Activated T-helper 1 cell treated with anti-CD3 and anti-CD28 coated beads, Interleukin-12 subunit alpha, Interleukin-12 subunit beta, Interleukin-2, Interleukin-4 antibody, amounts not matched to agents 30 ng/mL and 10 ng/mL and 1 ng/mL, durations not matched to agents 14 hours and 24 hours and 36 hours (primary cell): ENCODE data around the gene SLC2A8. TPM values are rescaled to one million over a fixed set of nuclear protein-coding genes. Genes with fewer than 3 reads are reported as not detected.

ENCODE experiments used
- DNase-seq: peaks from one replicate; pipeline ENCODE4 v3.0.0; 2021; ENCODE audit warnings: low spot score
- H3K27ac Mint-ChIP-seq: one replicate; pipeline ENCODE4 v1.8.0; 2021; ENCODE audit warnings: mild to moderate bottlenecking, mixed read lengths
- H3K27me3 Mint-ChIP-seq: one replicate; pipeline ENCODE4 v1.8.0; 2022; ENCODE audit warnings: mild to moderate bottlenecking, moderate library complexity, mixed read lengths; ENCODE audit not compliant: insufficient read depth
- H3K36me3 Mint-ChIP-seq: one replicate; pipeline ENCODE4 v1.8.0; 2021; ENCODE audit warnings: low read depth, mixed read lengths
- H3K4me1 Mint-ChIP-seq: one replicate; pipeline ENCODE4 v1.8.0; 2021; ENCODE audit warnings: low read depth, mixed read lengths
- H3K4me3 Mint-ChIP-seq: one replicate; pipeline ENCODE4 v1.8.0; 2021; ENCODE audit warnings: mild to moderate bottlenecking, moderate library complexity, mixed read lengths
- H3K9me3 Mint-ChIP-seq: one replicate; pipeline ENCODE4 v1.8.0; 2021; ENCODE audit warnings: mixed read lengths
- intact Hi-C: fragments of 100-400 bp; cut with micrococcal nuclease; formaldehyde crosslinking; loops from one replicate; pipeline ENCODE4 v1.15.1; 2024
- total RNA-seq: library from RNA; stranded (reverse); gene quantifications from 2 replicates; pipeline ENCODE4 v1.2.3, GENCODE V29; 2022

SLC2A8 gene
- total RNA-seq, 1 donor from 2014 or later = 11.6 TPM

- Mint-ChIP-seq H3K27me3 (peaks cover 3% of the 10 kb centered on the region), H3K9me3 (no peaks in the 10 kb centered on the region), H3K4me1 (peaks cover 64% of the 10 kb centered on the region), H3K4me3 (peak overlapping the region; percentile 5), H3K27ac (peak overlapping the region; percentile 75), H3K36me3 (peaks cover 48% of the 10 kb centered on the region)
- intact Hi-C loops = loop anchor here (5.0 to 10.0 kb wide), 4 partner anchors 114 to 604 kb away; partner anchors contain the start of gene SH2D3C
- no peak for DNase-seq
Measured at GRCh38 chr9:127428348-127428747, 31.4 kb downstream of the SLC2A8 start.

- Mint-ChIP-seq H3K4me1 (peaks cover 44% of the 10 kb centered on the region), H3K36me3 (peaks cover 55% of the 10 kb centered on the region), H3K27me3 (no peaks in the 10 kb centered on the region), H3K27ac (peak overlapping the region; percentile 10), H3K9me3 (no peaks in the 10 kb centered on the region), H3K4me3 (no peak overlapping the region)
- DNase-seq = no peak
- intact Hi-C loops = no loop called here
Measured at GRCh38 chr9:127430415-127430814, 33.4 kb downstream of the SLC2A8 start.

DNA sequence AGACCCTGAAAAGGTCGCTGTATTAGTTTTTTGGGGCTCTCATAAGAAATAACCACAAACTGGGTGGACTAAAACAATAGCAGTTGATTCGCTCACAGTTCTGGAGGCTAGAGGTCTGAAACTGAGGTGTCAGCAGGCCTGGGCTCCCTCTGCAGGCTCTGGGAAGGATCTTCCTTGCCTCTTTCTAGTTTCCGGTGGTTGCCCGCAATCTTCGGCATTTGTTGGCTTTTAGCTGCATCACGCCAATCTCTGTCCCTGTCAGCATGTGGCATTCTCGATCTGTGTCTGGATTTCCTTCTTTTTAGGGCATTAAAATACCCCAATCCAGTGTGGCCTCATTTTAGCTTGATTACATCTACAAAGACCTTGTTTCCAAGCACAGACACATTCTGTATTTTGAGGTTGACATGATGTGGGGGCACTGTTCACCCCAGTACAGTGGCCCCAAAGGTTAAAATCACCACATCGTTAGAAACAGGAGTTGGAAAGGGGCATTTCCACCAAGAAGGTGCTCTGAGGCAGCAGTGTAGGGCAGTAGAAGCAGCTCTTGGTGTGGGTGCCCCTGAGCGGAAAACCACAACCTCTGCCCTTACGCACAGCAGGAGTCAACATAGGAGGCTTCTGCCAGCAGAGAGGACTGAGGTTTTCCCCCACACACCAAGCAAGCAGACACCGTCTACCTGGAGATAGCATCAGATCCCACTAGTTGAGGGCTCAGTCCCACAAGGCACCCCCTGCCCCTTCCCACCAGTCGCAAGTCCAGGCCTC is 40.7 kb downstream of the SLC2A8 start:
- intact Hi-C loops = no loop called here
- H3K36me3 Mint-ChIP-seq = peaks cover 76% of the 10 kb centered on the region
- no peaks in the 10 kb centered on the region for H3K27me3 Mint-ChIP-seq

GRCh38 chr9:127438394-127438793 is 41.4 kb downstream of the SLC2A8 start:
- intact Hi-C loops = no loop called here
- Mint-ChIP-seq H3K36me3 (peaks cover 81% of the 10 kb centered on the region), H3K4me1 (peaks cover 13% of the 10 kb centered on the region), H3K9me3 (no peaks in the 10 kb centered on the region), H3K27me3 (no peaks in the 10 kb centered on the region), H3K27ac (no peak overlapping the region), H3K4me3 (no peak overlapping the region)
- DNase-seq = no peak

More for the DNA sequence above, 40.7 kb downstream of the SLC2A8 start:
- no peak for DNase-seq
- Mint-ChIP-seq H3K4me3 (no peak overlapping the region), H3K9me3 (no peaks in the 10 kb centered on the region), H3K27ac (no peak overlapping the region), H3K4me1 (peaks cover 13% of the 10 kb centered on the region)

- H3K27ac Mint-ChIP-seq = peak overlapping the region; percentile 66
- intact Hi-C loops = no loop called here
- peaks cover 32% of the 10 kb centered on the region for H3K4me1 Mint-ChIP-seq
- no peaks in the 10 kb centered on the region for H3K27me3 Mint-ChIP-seq
- H3K9me3 Mint-ChIP-seq = peaks cover 34% of the 10 kb centered on the region
- H3K36me3 Mint-ChIP-seq = peaks cover 90% of the 10 kb centered on the region
- no peak for DNase-seq
- no peak overlapping the region for H3K4me3 Mint-ChIP-seq
Measured at GRCh38 chr9:127444283-127444920, 47.4 kb downstream of the SLC2A8 start.

- Mint-ChIP-seq H3K36me3 (peaks cover 90% of the 10 kb centered on the region), H3K27me3 (no peaks in the 10 kb centered on the region), H3K4me1 (peaks cover 40% of the 10 kb centered on the region), H3K9me3 (peaks cover 34% of the 10 kb centered on the region), H3K27ac (peak overlapping the region; percentile 11), H3K4me3 (peak overlapping the region; percentile 15)
- no peak for DNase-seq
- intact Hi-C loops = no loop called here
Measured at GRCh38 chr9:127444921-127445850, 48.2 kb downstream of the SLC2A8 start.

GRCh38 chr9:127445851-127446712 is 49.1 kb downstream of the SLC2A8 start:
- Mint-ChIP-seq H3K4me1 (peaks cover 42% of the 10 kb centered on the region), H3K36me3 (peaks cover 87% of the 10 kb centered on the region), H3K27me3 (no peaks in the 10 kb centered on the region), H3K4me3 (peak overlapping the region; percentile 39), H3K9me3 (peaks cover 34% of the 10 kb centered on the region), H3K27ac (peak overlapping the region; percentile 61)
- intact Hi-C loops = no loop called here
- DNase-seq = no peak

- Mint-ChIP-seq H3K36me3 (peaks cover 85% of the 10 kb centered on the region), H3K27me3 (no peaks in the 10 kb centered on the region), H3K27ac (peak overlapping the region; percentile 85), H3K9me3 (peaks cover 34% of the 10 kb centered on the region), H3K4me1 (peaks cover 45% of the 10 kb centered on the region), H3K4me3 (peak overlapping the region; percentile 39)
- DNase-seq = no peak
- intact Hi-C loops = no loop called here
Measured at GRCh38 chr9:127446713-127447415, 49.9 kb downstream of the SLC2A8 start.

- Mint-ChIP-seq H3K27me3 (no peaks in the 10 kb centered on the region), H3K9me3 (peaks cover 34% of the 10 kb centered on the region), H3K4me3 (peak overlapping the region; percentile 92), H3K4me1 (peaks cover 52% of the 10 kb centered on the region), H3K27ac (peak overlapping the region; percentile 85), H3K36me3 (peaks cover 79% of the 10 kb centered on the region)
- no peak for DNase-seq
- intact Hi-C loops = no loop called here
Measured at GRCh38 chr9:127447416-127448111, 50.6 kb downstream of the SLC2A8 start.

DNA sequence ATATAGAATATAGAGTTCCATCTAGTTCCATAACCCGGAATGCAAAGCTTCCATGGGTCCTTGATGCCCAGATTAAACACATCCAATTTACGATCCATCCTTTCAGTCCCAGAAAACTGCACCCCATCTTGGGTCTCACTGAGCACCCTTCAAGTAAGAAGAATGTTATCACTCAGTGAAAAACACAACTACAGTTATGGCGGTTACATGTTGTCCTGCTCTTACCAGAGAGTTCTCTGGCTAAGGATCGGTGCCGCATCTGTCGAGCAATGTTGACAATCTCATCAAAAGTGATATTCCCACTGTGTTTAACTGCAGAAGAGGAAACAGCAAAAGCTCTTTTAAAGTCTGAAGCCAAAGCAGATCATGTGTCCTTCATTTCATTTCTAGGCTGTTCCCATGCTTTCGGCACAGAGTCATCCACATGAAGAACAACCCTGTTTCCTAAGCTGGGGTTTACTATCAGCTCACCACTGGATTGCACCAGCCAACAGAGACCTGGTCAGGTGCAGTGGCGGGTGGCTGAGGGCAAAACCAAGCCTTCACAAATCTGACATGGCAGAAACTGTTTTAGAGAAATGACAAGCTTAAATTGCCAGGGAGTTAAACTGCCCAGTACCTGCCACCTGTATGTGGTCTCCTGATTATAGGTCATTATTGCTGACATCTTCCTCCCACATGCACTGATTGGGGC is 51.3 kb downstream of the SLC2A8 start:
- DNase-seq = no peak
- Mint-ChIP-seq H3K9me3 (peaks cover 34% of the 10 kb centered on the region), H3K4me3 (peak overlapping the region; percentile 92), H3K27me3 (no peaks in the 10 kb centered on the region), H3K4me1 (peaks cover 54% of the 10 kb centered on the region), H3K27ac (peak overlapping the region; percentile 98), H3K36me3 (peaks cover 73% of the 10 kb centered on the region)
- intact Hi-C loops = no loop called here
